ENCODE measurements around the gene TRAPPC3L.

- TF ChIP-seq, protein P1, sequence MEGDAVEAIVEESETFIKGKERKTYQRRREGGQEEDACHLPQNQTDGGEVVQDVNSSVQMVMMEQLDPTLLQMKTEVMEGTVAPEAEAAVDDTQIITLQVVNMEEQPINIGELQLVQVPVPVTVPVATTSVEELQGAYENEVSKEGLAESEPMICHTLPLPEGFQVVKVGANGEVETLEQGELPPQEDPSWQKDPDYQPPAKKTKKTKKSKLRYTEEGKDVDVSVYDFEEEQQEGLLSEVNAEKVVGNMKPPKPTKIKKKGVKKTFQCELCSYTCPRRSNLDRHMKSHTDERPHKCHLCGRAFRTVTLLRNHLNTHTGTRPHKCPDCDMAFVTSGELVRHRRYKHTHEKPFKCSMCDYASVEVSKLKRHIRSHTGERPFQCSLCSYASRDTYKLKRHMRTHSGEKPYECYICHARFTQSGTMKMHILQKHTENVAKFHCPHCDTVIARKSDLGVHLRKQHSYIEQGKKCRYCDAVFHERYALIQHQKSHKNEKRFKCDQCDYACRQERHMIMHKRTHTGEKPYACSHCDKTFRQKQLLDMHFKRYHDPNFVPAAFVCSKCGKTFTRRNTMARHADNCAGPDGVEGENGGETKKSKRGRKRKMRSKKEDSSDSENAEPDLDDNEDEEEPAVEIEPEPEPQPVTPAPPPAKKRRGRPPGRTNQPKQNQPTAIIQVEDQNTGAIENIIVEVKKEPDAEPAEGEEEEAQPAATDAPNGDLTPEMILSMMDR (IDR thresholded peaks at IDR 0.05), result no peak
- no peak for TF ChIP-seq POLR2A (IDR thresholded peaks at IDR 0.05)
Observed at GRCh38 chr6:116562019-116562403, 16.5 kb upstream of the TRAPPC3L start.
